Spleen (tissue), 7 donors: ENCODE measurements around the gene OPRD1.

Source experiments
- CTCF ChIP-seq, 11 experiments: fragments of 200-600 bp in 7 of 11; fragments of 450-650 bp in 4 of 11; sonication (generic) in 4 of 11; IDR thresholded peaks in 8 of 11; conservative IDR thresholded peaks in 3 of 11; 1 replicate in 7 of 11; 2 replicates in 4 of 11; pipeline versions ENCODE4 v1.4.0 to v1.8.0; 2016 to 2021; ENCODE audit warnings: antibody characterized with exemption in 11 of 11, inconsistent platforms in 4 of 11, mild to moderate bottlenecking in 1 of 11
- POLR2A ChIP-seq, 3 donors: fragments of 450-650 bp; IDR thresholded peaks; one replicate each; pipeline ENCODE4 v1.5.1; 2017; ENCODE audit warnings: antibody characterized with exemption in 3 of 3, mild to moderate bottlenecking in 1 of 3
- donor health status: DM: no; HTN: no; CAD: no; lungs with moderate emphysema.
- donor health status: DM: no; HTN: no; CAD: no.
- donor health status: DM: no; HTN: no; CAD: no.

GRCh38 chr1:28807986-28808385, 4.0 kb upstream of the OPRD1 start:
- TF ChIP-seq CTCF (IDR thresholded peaks at IDR 0.05 in 8 of 11, conservative IDR thresholded peaks at IDR 0.05 in 3 of 11) (no peak), POLR2A (IDR thresholded peaks at IDR 0.05) (no peak)
